ENCODE results near the gene RBFOX2. TPM values are rescaled to one million over a fixed set of nuclear protein-coding genes. Genes with fewer than 3 reads are reported as not detected.

Gene RBFOX2
- total and polyA plus RNA-seq, 4 donors = 14.2 to 53.6 (median 25.6) TPM

GRCh38 chr22:36067235-36067558 is 38.6 kb upstream of the RBFOX2 start:
- Histone ChIP-seq H3K27ac (ENCODE audit: low read depth in 1 of 2, low read length in 2 of 2) (no peak overlapping the region), H3K9me3 (ENCODE audit: control insufficient read depth in 4 of 4, low read length in 3 of 4) (no peaks in the 10 kb centered on the region), H3K36me3 (ENCODE audit: control insufficient read depth in 4 of 4, insufficient read depth in 3 of 4, low read depth in 1 of 4, low read length in 3 of 4) (no peaks in the 10 kb centered on the region), H3K4me1 (ENCODE audit: control insufficient read depth in 4 of 4, insufficient read depth in 4 of 4, low read length in 3 of 4) (peaks cover 3 to 13% (median 9%) of the 10 kb centered on the region in 4 donors), H3K27me3 (ENCODE audit: control insufficient read depth in 4 of 4, insufficient read depth in 4 of 4, low read length in 3 of 4) (no peaks in the 10 kb centered on the region), H3K4me3 (ENCODE audit: low read depth in 1 of 3, low read length in 3 of 3) (no peak overlapping the region), H3K9ac (ENCODE audit: low read depth in 1 of 2, low read length in 2 of 2) (no peak overlapping the region)
- TF ChIP-seq YY1 (IDR thresholded peaks at IDR 0.05) (no peak), GABPA (IDR thresholded peaks at IDR 0.05 in 1 of 2, conservative IDR thresholded peaks at IDR 0.05 in 1 of 2) (no peak), HNF4A (conservative IDR thresholded peaks at IDR 0.05) (no peak), TAF1 (conservative IDR thresholded peaks at IDR 0.05) (no peak), ATF3 (IDR thresholded peaks at IDR 0.05) (no peak), RXRA (IDR thresholded peaks at IDR 0.05) (no peak), HNF4G (IDR thresholded peaks at IDR 0.05) (no peak), FOXA2 (IDR thresholded peaks at IDR 0.05) (no peak), SP1 (IDR thresholded peaks at IDR 0.05) (no peak), REST (IDR thresholded peaks at IDR 0.05) (no peak), ZBTB33 (IDR thresholded peaks at IDR 0.05) (no peak), JUND (IDR thresholded peaks at IDR 0.05) (no peak)
- DNase-seq (ENCODE audit: low spot score) = no peak

- peak; percentile 83 for DNase-seq (ENCODE audit: low spot score)
- no peaks in the 10 kb centered on the region for H3K9me3 ChIP-seq (ENCODE audit: control insufficient read depth in 4 of 4, low read length in 3 of 4)
- H3K27ac ChIP-seq (ENCODE audit: low read depth in 1 of 2, low read length in 2 of 2) = peak overlapping the region; percentile 86 to 91
- H3K4me3 ChIP-seq (ENCODE audit: low read depth in 1 of 3, low read length in 3 of 3) = peak overlapping the region; percentile 55 to 81 (median 66)
- under 1% methylated on average over 54 of the region's 54 CpGs for WGBS
- no peaks in the 10 kb centered on the region for H3K27me3 ChIP-seq (ENCODE audit: control insufficient read depth in 4 of 4, insufficient read depth in 4 of 4, low read length in 3 of 4)
- H3K36me3 ChIP-seq (ENCODE audit: control insufficient read depth in 4 of 4, insufficient read depth in 3 of 4, low read depth in 1 of 4, low read length in 3 of 4) = no peaks in the 10 kb centered on the region
- peak overlapping the region; percentile 48 to 90 for H3K9ac ChIP-seq (ENCODE audit: low read depth in 1 of 2, low read length in 2 of 2)
- H3K4me1 ChIP-seq (ENCODE audit: control insufficient read depth in 4 of 4, insufficient read depth in 4 of 4, low read length in 3 of 4) = peaks cover 3 to 13% (median 9%) of the 10 kb centered on the region in 4 donors
- TF ChIP-seq MAX (IDR thresholded peaks at IDR 0.05) (no peak), HNF4G (IDR thresholded peaks at IDR 0.05) (peak; percentile 21), ZBTB33 (IDR thresholded peaks at IDR 0.05) (peak; percentile 32), CTCF (IDR thresholded peaks at IDR 0.05; ENCODE audit: low read depth, low read length, missing input control) (peak; percentile 90), RXRA (IDR thresholded peaks at IDR 0.05) (peak in 1 of 2 donors; percentile 59), EGR1 (IDR thresholded peaks at IDR 0.05; ENCODE audit: low read depth in 2 of 2) (peak in 1 of 2 donors; percentile 26), GABPA (IDR thresholded peaks at IDR 0.05 in 1 of 2, conservative IDR thresholded peaks at IDR 0.05 in 1 of 2) (peak in 1 of 2 donors; percentile 53), REST (IDR thresholded peaks at IDR 0.05) (peak; percentile 57), TAF1 (conservative IDR thresholded peaks at IDR 0.05) (peak; percentile 64), NR2F2 (IDR thresholded peaks at IDR 0.05) (peak; percentile 80), YY1 (IDR thresholded peaks at IDR 0.05) (peak; percentile 91), FOXA1 (IDR thresholded peaks at IDR 0.05) (peak; percentile 64), HNF4A (conservative IDR thresholded peaks at IDR 0.05) (peak; percentile 21 to 51)
These were observed 37.3 kb upstream of the RBFOX2 start for GRCh38 chr22:36065775-36066544.
